HG03280 (cell line): Measurements from ENCODE around the gene CHKA.
"Not testable (repeated sequence)": the region's sequence is repeated elsewhere in the genome, so short reads cannot be mapped to it uniquely, and the experiment has no call there.

ENCODE experiments used
- ATAC-seq: cut with Tn5 transposase; IDR thresholded peaks from one replicate; pipeline ENCODE4 v1.9.1; 2021; ENCODE audit warnings: mild to moderate bottlenecking, moderate library complexity; ENCODE audit not compliant: unreplicated experiment

CHKA gene

GRCh38 chr11:68117853-68118470 is 3.2 kb downstream of the CHKA start:
- ATAC-seq, result no peak

GRCh38 chr11:68116974-68117373 is 4.2 kb downstream of the CHKA start:
- no peak for ATAC-seq

GRCh38 chr11:68116126-68116525 is 5.1 kb downstream of the CHKA start:
- ATAC-seq, result no peak

GRCh38 chr11:68115285-68115684 is 5.9 kb downstream of the CHKA start:
- no peak for ATAC-seq

- no peak for ATAC-seq
These were observed 7.2 kb downstream of the CHKA start for GRCh38 chr11:68113986-68114385.

GRCh38 chr11:68107689-68108088 is 13.5 kb downstream of the CHKA start:
- no peak for ATAC-seq

GRCh38 chr11:68106165-68106940 is 14.8 kb downstream of the CHKA start:
- ATAC-seq, result no peak

- no peak for ATAC-seq
These were observed 21.4 kb downstream of the CHKA start for GRCh38 chr11:68099474-68100405.

- no peak for ATAC-seq
These were observed 22.1 kb downstream of the CHKA start for GRCh38 chr11:68099057-68099456.

- ATAC-seq, result no peak
These were observed 24.2 kb downstream of the CHKA start for GRCh38 chr11:68096962-68097361.

GRCh38 chr11:68093565-68093964 is 27.6 kb downstream of the CHKA start:
- no peak for ATAC-seq

- ATAC-seq, result not testable (repeated sequence)
These were observed 28.2 kb downstream of the CHKA start for GRCh38 chr11:68092946-68093345.

- ATAC-seq, result no peak
These were observed 28.8 kb downstream of the CHKA start for GRCh38 chr11:68092411-68092810.

GRCh38 chr11:68090706-68091105 is 30.5 kb downstream of the CHKA start:
- no peak for ATAC-seq

GRCh38 chr11:68090287-68090686 is 30.9 kb downstream of the CHKA start:
- no peak for ATAC-seq

- ATAC-seq, result no peak
These were observed 31.5 kb downstream of the CHKA start for GRCh38 chr11:68089679-68090078.

- no peak for ATAC-seq
These were observed 37.7 kb downstream of the CHKA start for GRCh38 chr11:68083517-68083916.

- no peak for ATAC-seq
These were observed 38.7 kb downstream of the CHKA start for GRCh38 chr11:68082481-68082880.

- no peak for ATAC-seq
These were observed 39.5 kb downstream of the CHKA start for GRCh38 chr11:68081691-68082090.

- no peak for ATAC-seq
These were observed 40.3 kb downstream of the CHKA start for GRCh38 chr11:68080860-68081259.
